ENCODE data around the gene SPACA7. TPM values are rescaled to one million over a fixed set of nuclear protein-coding genes. Genes with fewer than 3 reads are reported as not detected.
"Not testable (repeated sequence)": the region's sequence is repeated elsewhere in the genome, so short reads cannot be mapped to it uniquely, and the experiment has no call there.

SPACA7 gene
- total RNA-seq, 1 donor from 2014 or later = not detected

DNA sequence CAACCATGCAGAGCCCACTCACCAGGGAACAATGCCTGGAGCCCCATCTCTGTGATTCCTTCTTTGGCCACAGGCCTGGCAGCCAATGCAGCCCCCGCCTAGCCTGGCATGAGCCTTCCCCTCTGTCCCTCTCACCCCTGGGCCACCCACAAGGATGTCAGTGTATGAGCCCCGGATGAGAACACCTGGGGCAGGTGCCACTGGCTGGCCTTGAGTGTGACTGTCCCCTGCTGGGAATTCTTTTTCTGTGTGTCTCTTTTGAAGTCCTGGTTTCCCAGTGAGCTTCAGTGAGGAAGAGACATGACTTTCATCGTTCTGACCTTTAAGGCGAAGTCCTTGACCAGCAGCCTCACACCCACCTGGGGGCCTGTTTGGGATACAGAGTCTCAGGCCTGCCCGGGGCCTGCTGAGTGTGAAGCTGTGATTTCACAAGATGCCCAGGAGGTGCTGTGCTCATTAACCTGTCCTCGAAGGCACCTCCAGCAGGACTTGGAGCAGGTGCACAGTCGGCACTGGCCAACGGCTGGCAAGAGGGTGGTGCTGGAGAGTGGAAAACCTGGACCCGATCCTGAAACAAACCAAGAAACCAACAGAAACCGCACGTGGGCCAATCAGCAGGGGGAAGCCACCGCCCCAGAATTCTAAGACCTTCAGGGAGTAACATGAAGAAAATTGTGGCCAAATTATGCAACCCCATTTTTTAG, 27.4 kb upstream of the SPACA7 start:
- DNase-seq (no peak), ATAC-seq (ENCODE audit: poor library complexity) (no peak)
- intact Hi-C loops (cut with DNase I) = no loop called here

- ATAC-seq (ENCODE audit: poor library complexity) (no peak), DNase-seq (no peak)
- intact Hi-C loops (cut with DNase I) = no loop called here
Observed at GRCh38 chr13:112349681-112350080, 26.5 kb upstream of the SPACA7 start.

DNA sequence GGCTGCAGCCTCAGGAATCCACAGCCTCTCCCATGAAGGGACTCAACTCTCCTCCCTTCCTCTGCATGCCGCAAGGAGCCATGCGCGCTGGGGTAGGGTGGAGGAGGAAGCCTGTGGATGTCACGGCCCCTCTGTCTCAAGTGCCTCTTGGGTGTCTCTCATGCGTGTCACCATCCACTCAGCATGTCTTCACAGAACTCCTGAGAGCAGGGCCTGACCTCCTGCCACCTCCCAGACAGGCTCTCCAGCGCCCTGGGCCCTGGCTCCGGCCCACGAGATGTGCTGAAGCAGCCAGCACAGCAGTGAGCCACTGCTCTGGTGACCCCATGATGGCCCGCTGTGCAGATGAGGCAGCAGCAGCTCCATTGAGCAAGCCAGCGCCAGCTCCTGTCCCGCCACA, 25.9 kb upstream of the SPACA7 start:
- ATAC-seq (ENCODE audit: poor library complexity) = no peak
- no peak for DNase-seq
- intact Hi-C loops (cut with DNase I) = no loop called here

DNA sequence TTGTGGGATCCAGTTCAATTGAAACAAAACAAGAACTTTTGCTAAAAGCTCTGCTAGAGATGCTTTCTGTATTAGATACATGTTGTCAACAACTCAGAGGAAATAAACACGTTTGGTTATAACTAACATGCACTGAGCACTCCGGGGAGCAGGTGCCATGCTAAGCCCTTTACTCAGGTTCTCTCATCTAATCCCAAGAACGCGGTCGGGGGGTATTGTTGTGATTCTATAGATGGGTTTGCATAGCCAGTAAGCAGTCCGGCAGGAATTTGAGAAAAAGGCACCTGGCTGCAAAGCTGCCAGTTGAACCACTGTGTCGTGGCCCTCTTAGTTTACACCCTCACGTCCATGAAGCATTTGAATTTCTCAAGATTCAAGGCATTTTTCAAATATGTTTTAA, 24.3 kb upstream of the SPACA7 start:
- DNase-seq = no peak

GRCh38 chr13:112353856-112354255, 22.3 kb upstream of the SPACA7 start:
- DNase-seq = no peak
- ATAC-seq (ENCODE audit: poor library complexity) = no peak
- intact Hi-C loops (cut with DNase I) = no loop called here

More for the DNA sequence above, 24.3 kb upstream of the SPACA7 start:
- intact Hi-C loops (cut with DNase I) = no loop called here
- ATAC-seq (ENCODE audit: poor library complexity) = no peak

GRCh38 chr13:112354330-112355273, 21.6 kb upstream of the SPACA7 start:
- intact Hi-C loops (cut with DNase I) = no loop called here
- no peak for ATAC-seq (ENCODE audit: poor library complexity)
- no peak for DNase-seq

DNA sequence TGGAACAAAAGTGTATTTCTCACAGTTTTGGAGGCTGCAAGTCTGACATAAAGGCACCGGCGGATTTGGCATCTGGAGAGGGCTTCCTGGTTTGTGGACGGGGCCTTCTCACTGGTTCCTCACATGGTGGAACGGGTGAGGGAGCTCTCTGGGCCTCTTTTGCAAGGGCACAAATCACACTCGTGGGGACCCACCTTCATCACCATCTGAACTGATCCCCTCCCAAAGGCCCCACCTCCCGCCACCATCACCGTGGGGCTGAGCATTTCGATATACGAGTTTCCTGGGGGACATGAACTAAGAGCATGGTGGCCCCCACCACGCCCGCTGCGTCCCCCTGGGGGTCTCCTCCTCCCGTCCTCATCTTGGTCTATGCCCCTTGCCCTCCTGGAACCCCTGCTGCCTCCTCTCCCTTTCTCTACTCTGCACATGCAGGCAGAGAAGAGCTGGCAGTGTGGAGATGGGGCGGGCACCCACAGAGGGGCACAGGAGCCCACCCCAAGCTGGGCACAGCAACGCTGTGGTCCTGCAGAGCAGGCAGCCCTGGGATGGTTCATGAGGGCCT, 20.8 kb upstream of the SPACA7 start:
- intact Hi-C loops (cut with DNase I) = no loop called here

GRCh38 chr13:112356190-112356589, 20.0 kb upstream of the SPACA7 start:
- intact Hi-C loops (cut with DNase I) = no loop called here
- DNase-seq = no peak
- no peak for ATAC-seq (ENCODE audit: poor library complexity)

More for the DNA sequence above, 20.8 kb upstream of the SPACA7 start:
- no peak for ATAC-seq (ENCODE audit: poor library complexity)
- DNase-seq = no peak

GRCh38 chr13:112358156-112358555, 18.0 kb upstream of the SPACA7 start:
- DNase-seq (no peak), ATAC-seq (ENCODE audit: poor library complexity) (no peak)
- intact Hi-C loops (cut with DNase I) = no loop called here

DNA sequence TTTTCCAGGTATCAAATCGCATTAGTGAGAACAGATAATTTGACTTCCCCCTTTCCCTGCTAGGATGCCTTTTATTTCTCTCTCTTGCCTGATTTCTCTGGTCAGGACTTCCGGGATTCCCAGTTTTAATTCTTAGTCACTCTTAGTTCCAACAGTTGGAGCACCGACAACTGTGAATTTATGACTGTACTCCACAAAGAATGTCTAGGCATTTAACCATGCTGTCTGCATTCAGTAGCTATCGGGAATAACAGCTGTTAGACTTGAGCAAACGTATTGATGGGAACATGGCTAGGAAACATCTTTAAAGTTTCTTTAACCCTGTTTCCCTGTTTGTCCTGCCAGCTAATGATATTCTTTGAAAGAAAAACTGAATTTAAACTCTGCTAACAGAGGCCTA, 14.1 kb upstream of the SPACA7 start:
- intact Hi-C loops (cut with DNase I) = no loop called here
- no peak for ATAC-seq (ENCODE audit: poor library complexity)
- no peak for DNase-seq

GRCh38 chr13:112363867-112364528, 12.2 kb upstream of the SPACA7 start:
- ATAC-seq (ENCODE audit: poor library complexity) (no peak), DNase-seq (no peak)
- intact Hi-C loops (cut with DNase I) = no loop called here

- DNase-seq (no peak), ATAC-seq (ENCODE audit: poor library complexity) (no peak)
- intact Hi-C loops (cut with DNase I) = no loop called here
Observed at GRCh38 chr13:112366907-112367646, 9.1 kb upstream of the SPACA7 start.

DNA sequence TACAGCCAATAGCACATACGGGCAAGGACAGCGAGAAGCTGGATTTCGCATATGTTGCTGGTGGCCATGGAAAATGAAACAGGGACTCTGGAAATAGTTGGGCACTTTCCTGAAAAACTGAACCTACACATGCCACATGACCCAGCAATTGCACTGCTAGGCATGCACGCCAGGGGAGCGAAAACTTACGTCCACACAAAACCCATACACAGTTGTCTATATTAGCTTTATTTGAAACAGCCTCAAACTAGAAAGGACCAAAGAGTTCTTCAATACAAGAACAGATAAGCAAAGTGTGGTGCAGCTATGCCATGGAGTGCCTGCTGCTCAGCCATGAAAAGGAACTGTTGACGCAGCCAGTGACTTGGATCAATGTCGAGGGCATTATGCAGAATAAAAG, 7.3 kb upstream of the SPACA7 start:
- intact Hi-C loops (cut with DNase I) = no loop called here
- no peak for DNase-seq
- ATAC-seq (ENCODE audit: poor library complexity) = no peak

GRCh38 chr13:112370311-112370710, 5.8 kb upstream of the SPACA7 start:
- ATAC-seq (ENCODE audit: poor library complexity) = no peak
- intact Hi-C loops (cut with DNase I) = no loop called here

DNA sequence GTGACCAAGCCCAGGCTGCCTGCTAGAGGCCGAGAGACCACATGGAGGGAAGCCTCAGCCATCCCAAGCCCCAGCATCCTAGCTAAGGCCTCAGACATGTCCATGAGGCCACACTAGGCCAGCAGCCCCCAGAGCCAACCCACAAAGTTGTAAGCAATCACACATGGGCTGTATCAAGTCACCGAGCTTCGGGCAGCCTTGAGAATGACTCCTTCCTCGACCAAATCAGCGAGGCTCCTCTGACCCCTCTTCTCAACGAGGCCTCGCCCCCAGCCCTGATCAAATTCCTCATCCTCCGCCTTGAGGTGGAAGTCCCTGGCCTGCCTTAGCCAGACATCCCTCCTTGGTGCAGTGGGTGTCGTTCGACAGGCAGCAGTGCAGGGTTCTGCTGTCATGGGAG, 1.9 kb upstream of the SPACA7 start:
- DNase-seq (no peak), ATAC-seq (ENCODE audit: poor library complexity) (no peak)
- intact Hi-C loops (cut with DNase I) = no loop called here

More at GRCh38 chr13:112370311-112370710, 5.8 kb upstream of the SPACA7 start:
- no peak for DNase-seq

DNA sequence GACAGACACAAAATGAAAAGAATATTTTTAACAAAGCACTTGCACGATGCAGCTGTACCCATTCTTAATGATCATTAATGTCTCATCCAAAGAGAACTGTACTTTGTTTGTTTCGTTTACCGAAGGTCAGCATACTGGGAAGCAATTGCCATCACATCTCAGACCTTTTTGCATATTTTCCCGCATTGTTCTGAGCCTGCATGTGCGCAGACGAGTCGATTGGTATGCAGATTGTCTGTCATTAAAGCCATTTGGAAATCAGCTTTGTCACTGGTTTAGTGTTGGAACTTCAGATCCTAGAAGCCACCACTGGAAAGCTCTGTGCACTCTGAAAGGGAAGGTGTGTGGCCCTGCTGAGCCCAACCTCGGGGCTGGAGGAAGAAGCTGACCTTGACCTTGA, 15.6 kb downstream of the SPACA7 start:
- intact Hi-C loops (cut with DNase I) = no loop called here
- DNase-seq = no peak
- ATAC-seq (ENCODE audit: poor library complexity) = no peak

DNA sequence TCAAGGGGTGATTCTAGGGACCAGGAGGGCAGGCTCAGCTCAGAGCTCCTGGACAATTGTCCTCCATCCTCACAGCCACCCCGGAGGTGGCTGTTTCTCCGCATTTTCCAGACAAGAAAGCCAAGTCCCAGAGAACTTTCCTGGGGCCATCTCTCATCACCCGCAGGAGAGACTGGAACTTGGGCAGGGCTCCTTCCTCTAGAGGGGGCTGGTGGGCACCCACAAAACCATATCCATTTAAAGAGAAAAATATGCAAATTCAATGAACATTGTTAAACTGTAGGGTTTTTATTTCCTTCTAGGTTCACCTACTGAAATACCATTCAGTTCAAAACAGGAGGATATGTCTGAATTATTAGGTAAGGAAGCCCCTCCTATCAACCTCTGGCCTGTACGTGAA, 16.6 kb downstream of the SPACA7 start:
- intact Hi-C loops (cut with DNase I) = no loop called here
- no peak for ATAC-seq (ENCODE audit: poor library complexity)
- no peak for DNase-seq

- intact Hi-C loops (cut with DNase I); DNase-seq; ATAC-seq (ENCODE audit: poor library complexity): not testable (repeated sequence)
Observed at GRCh38 chr13:112395022-112395421, 18.9 kb downstream of the SPACA7 start.

All from Right ventricle myocardium superior (tissue), 1 donor.